HEK293 (cell line): ENCODE results near the gene RBCK1.

Experiments used
- CTCF ChIA-PET: fragments of 350-600 bp; formaldehyde crosslinking; extraction: SDS; loops from one replicate; lab custom pipeline; 2021; ENCODE audit warnings: antibody characterized with exemption; lab: Yijun Ruan, JAX
- POLR2A ChIA-PET: fragments of 300-600 bp; formaldehyde crosslinking; extraction: SDS; loops from one replicate; lab custom pipeline; 2020; ENCODE audit warnings: antibody characterized with exemption, inconsistent platforms; lab: Yijun Ruan, JAX
- H3K27ac ChIP-seq: fragments of 200-500 bp; sonication (Bioruptor generic); 2 replicates; pipeline ENCODE4 v1.5.1; 2014; ENCODE audit warnings: low read depth, low read length, control low read depth, inconsistent platforms; ENCODE audit errors: extremely low read depth
- H3K36me3 ChIP-seq, 2 experiments: fragments of 200-500 bp in 1 of 2; sonication (Bioruptor generic) in 1 of 2; 1 replicate in 1 of 2; 2 replicates in 1 of 2; pipeline ENCODE4 v1.5.1; 2014 to 2017; ENCODE audit warnings: inconsistent platforms in 2 of 2, low read length in 2 of 2; ENCODE audit not compliant: control insufficient read depth in 2 of 2, insufficient read depth in 1 of 2
- H3K4me1 ChIP-seq: fragments of 200-500 bp; sonication (Bioruptor generic); 2 replicates; pipeline ENCODE4 v1.5.1; 2014; ENCODE audit warnings: mild to moderate bottlenecking, low read length, inconsistent platforms; ENCODE audit not compliant: control insufficient read depth, insufficient read depth
- H3K4me3 ChIP-seq: 2 replicates; pipeline ENCODE4 v1.5.1; 2011; ENCODE audit warnings: low read depth, mild to moderate bottlenecking, control low read depth, low read length, moderate library complexity
- H3K9me3 ChIP-seq: fragments of 200-500 bp; sonication (Bioruptor generic); 2 replicates; pipeline ENCODE4 v1.5.1; 2014; ENCODE audit warnings: low read depth, low read length, inconsistent platforms; ENCODE audit not compliant: control insufficient read depth, insufficient read depth
- KLF16 ChIP-seq: fragments of 450-650 bp; formaldehyde crosslinking; IDR thresholded peaks from 2 replicates; pipeline ENCODE4 v1.5.1; 2017; ENCODE audit warnings: missing biosample characterization, missing genetic modification characterization
- OSR2 ChIP-seq: fragments of 450-650 bp; formaldehyde crosslinking; IDR thresholded peaks from 2 replicates; pipeline ENCODE4 v1.5.1; 2016; ENCODE audit warnings: missing biosample characterization, missing genetic modification characterization
- REPIN1 ChIP-seq: fragments of 450-650 bp; formaldehyde crosslinking; IDR thresholded peaks from 2 replicates; pipeline ENCODE4 v1.5.1; 2017; ENCODE audit warnings: missing biosample characterization, missing genetic modification characterization, low read depth
- SALL2 ChIP-seq: fragments of 450-650 bp; formaldehyde crosslinking; IDR thresholded peaks from 2 replicates; pipeline ENCODE4 v1.5.0; 2017; ENCODE audit warnings: missing biosample characterization, mild to moderate bottlenecking, missing genetic modification characterization, borderline replicate concordance
- YY1 ChIP-seq: fragments of 450-650 bp; formaldehyde crosslinking; IDR thresholded peaks from 2 replicates; pipeline ENCODE4 v1.5.1; 2018; ENCODE audit warnings: missing biosample characterization, missing genetic modification characterization
- ZIC2 ChIP-seq: fragments of 450-650 bp; formaldehyde crosslinking; IDR thresholded peaks from 2 replicates; pipeline ENCODE4 v1.5.1; 2016; ENCODE audit warnings: missing biosample characterization, missing genetic modification characterization
- ZNF112 ChIP-seq: fragments of 450-650 bp; formaldehyde crosslinking; IDR thresholded peaks from 2 replicates; pipeline ENCODE4 v1.5.0; 2017; ENCODE audit warnings: missing biosample characterization, missing genetic modification characterization
- ZNF140 ChIP-seq: fragments of 450-650 bp; formaldehyde crosslinking; IDR thresholded peaks from 2 replicates; pipeline ENCODE4 v1.5.1; 2016; ENCODE audit warnings: missing biosample characterization, missing genetic modification characterization
- ZNF155 ChIP-seq: fragments of 450-650 bp; formaldehyde crosslinking; IDR thresholded peaks from 2 replicates; pipeline ENCODE4 v1.5.1; 2016; ENCODE audit warnings: missing biosample characterization, missing genetic modification characterization
- ZNF202 ChIP-seq: fragments of 450-650 bp; formaldehyde crosslinking; IDR thresholded peaks from 2 replicates; pipeline ENCODE4 v1.5.1; 2016; ENCODE audit warnings: missing biosample characterization, missing genetic modification characterization, borderline replicate concordance
- ZNF221 ChIP-seq: fragments of 450-650 bp; formaldehyde crosslinking; IDR thresholded peaks from 2 replicates; pipeline ENCODE4 v1.5.1; 2017; ENCODE audit warnings: missing biosample characterization, missing genetic modification characterization, borderline replicate concordance
- ZNF23 ChIP-seq: fragments of 450-650 bp; formaldehyde crosslinking; IDR thresholded peaks from 2 replicates; pipeline ENCODE4 v1.5.1; 2016; ENCODE audit warnings: missing biosample characterization, missing genetic modification characterization, borderline replicate concordance
- ZNF324 ChIP-seq: fragments of 450-650 bp; formaldehyde crosslinking; IDR thresholded peaks from 2 replicates; pipeline ENCODE4 v1.5.1; 2016; ENCODE audit warnings: missing biosample characterization, missing genetic modification characterization
- ZNF426 ChIP-seq: fragments of 450-650 bp; formaldehyde crosslinking; IDR thresholded peaks from 2 replicates; pipeline ENCODE4 v1.5.1; 2017; ENCODE audit warnings: missing biosample characterization, missing genetic modification characterization, mild to moderate bottlenecking, inconsistent platforms, moderate library complexity
- ZNF433 ChIP-seq: fragments of 450-650 bp; formaldehyde crosslinking; IDR thresholded peaks from 2 replicates; pipeline ENCODE4 v1.5.1; 2016; ENCODE audit warnings: missing biosample characterization, missing genetic modification characterization, low read depth
- ZNF548 ChIP-seq: fragments of 450-650 bp; formaldehyde crosslinking; IDR thresholded peaks from 2 replicates; pipeline ENCODE4 v1.5.1; 2016; ENCODE audit warnings: missing biosample characterization, missing genetic modification characterization
- ZNF549 ChIP-seq: fragments of 450-650 bp; IDR thresholded peaks from 2 replicates; pipeline ENCODE4 v1.5.1; 2018; ENCODE audit warnings: missing biosample characterization, missing genetic modification characterization, mild to moderate bottlenecking, inconsistent platforms, moderate library complexity
- ZNF843 ChIP-seq: fragments of 450-650 bp; formaldehyde crosslinking; IDR thresholded peaks from 2 replicates; pipeline ENCODE4 v1.5.1; 2016; ENCODE audit warnings: missing biosample characterization, missing genetic modification characterization
- ZSCAN23 ChIP-seq: fragments of 450-650 bp; formaldehyde crosslinking; IDR thresholded peaks from 2 replicates; pipeline ENCODE4 v1.5.1; 2016; ENCODE audit warnings: missing biosample characterization, missing genetic modification characterization
- TF ChIP-seq, protein P1 (sequence below): fragments of 450-650 bp; formaldehyde crosslinking; IDR thresholded peaks from 2 replicates; pipeline ENCODE4 v1.5.1; 2017; ENCODE audit warnings: missing biosample characterization, missing genetic modification characterization
- TF ChIP-seq, protein P2 (sequence below): fragments of 450-650 bp; formaldehyde crosslinking; IDR thresholded peaks from 2 replicates; pipeline ENCODE4 v1.5.1; 2016; ENCODE audit warnings: missing biosample characterization, missing genetic modification characterization
- TF ChIP-seq, protein P3 (sequence below): fragments of 450-650 bp; formaldehyde crosslinking; IDR thresholded peaks from 2 replicates; pipeline ENCODE4 v1.5.1; 2016; ENCODE audit warnings: missing biosample characterization, missing genetic modification characterization
- TF ChIP-seq, protein P4 (sequence below): fragments of 450-650 bp; formaldehyde crosslinking; IDR thresholded peaks from 2 replicates; pipeline ENCODE4 v1.5.0; 2017; ENCODE audit warnings: missing biosample characterization, missing genetic modification characterization, borderline replicate concordance

RBCK1 gene

DNA sequence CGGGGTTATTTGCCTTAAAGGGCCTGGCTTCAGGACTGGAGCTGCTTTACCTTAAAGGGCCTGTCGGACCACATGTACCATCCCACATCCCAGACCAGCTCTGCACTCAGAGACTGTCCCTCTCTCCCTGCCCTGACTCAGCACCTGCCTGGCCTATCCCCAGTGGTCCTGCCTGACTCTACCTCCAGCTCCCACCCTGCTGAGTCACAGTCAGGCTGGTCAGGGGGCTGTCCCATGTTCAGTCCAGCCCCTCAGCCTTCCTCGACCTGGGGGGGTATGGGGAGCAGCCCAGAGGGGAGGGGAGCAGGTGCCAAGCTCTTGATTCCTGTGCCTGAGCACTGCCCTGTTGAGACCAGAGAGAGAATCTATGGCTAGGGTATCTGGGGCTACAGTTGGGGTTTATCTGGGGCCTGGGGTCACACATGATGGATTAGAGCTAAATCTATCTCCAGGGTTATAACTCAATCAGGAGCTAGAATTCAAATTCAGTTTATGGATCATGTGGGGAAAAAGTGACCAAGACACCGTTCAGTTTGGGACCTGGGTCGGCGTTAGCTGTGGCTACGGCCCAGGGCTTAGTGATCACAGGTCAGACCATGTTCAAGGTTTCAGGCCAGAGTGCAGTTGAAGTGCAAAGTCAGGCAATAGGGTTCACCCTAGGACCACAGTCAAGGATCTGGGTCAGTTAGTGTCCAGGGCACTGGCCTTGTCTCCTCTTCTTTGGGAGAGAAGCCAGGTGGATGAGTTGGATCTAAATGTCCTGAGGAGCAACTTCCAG is 36.9 kb upstream of the RBCK1 start:
- Histone ChIP-seq H3K4me1 (no peaks in the 10 kb centered on the region), H3K4me3 (no peak overlapping the region), H3K36me3 (no peaks in the 10 kb centered on the region), H3K9me3 (no peaks in the 10 kb centered on the region), H3K27ac (no peak overlapping the region)
- TF ChIP-seq, protein P1, sequence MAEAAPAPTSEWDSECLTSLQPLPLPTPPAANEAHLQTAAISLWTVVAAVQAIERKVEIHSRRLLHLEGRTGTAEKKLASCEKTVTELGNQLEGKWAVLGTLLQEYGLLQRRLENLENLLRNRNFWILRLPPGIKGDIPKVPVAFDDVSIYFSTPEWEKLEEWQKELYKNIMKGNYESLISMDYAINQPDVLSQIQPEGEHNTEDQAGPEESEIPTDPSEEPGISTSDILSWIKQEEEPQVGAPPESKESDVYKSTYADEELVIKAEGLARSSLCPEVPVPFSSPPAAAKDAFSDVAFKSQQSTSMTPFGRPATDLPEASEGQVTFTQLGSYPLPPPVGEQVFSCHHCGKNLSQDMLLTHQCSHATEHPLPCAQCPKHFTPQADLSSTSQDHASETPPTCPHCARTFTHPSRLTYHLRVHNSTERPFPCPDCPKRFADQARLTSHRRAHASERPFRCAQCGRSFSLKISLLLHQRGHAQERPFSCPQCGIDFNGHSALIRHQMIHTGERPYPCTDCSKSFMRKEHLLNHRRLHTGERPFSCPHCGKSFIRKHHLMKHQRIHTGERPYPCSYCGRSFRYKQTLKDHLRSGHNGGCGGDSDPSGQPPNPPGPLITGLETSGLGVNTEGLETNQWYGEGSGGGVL (tag by site-specific recombination) = peak; percentile 65
- TF ChIP-seq REPIN1 (tag by site-specific recombination) = no peak
- no peak for TF ChIP-seq ZNF426 (tag by site-specific recombination)
- no peak for TF ChIP-seq ZNF202
- ChIA-PET POLR2A (interaction anchor here (0.7 to 1.4 kb wide), 4 partner anchors 9 to 36 kb away, joined by 3 to 5 read pairs (median 4); partner anchors contain the start of gene TRIB3), CTCF (interaction anchor here (0.5 to 3.4 kb wide), 5 partner anchors 9 to 105 kb away, joined by 3 to 18 read pairs (median 7); no protein-coding TSS in a partner anchor)

DNA sequence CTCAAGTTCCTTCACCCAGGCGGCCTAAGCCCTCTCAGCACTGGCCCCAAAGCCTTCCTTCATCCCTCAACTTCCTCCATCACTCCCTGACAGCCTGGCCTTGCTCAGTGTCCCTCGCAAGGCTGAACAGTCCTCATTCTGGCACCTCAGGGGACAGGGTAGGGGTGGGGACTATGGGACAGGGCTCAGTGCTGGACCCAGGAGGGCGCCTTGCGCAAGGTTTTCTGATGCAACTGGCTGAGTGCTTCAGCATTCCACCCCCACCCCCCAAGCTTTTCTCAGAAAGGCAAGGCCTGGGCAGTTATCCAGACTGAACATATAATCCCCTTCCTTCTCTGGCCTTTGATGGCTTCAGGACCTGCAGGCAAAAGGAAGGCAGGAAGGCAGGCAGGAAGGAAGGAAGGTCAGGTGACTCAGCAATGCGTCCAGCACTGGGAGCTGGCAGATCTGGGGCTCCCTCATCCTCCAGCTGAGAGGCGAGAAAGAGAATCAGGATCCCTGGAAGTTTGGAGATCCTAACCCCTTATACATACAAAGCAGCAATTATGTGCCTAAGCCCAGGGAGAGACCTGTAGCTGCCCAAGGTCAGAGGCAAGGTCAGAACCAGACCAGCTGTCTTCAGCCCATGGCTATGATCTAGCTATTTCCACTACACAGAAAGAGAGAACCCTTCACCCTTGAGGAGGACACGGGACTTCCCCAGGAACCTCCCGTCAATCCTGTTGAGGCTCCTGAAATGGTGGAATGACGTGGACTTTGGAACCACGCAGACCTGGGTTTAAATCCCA is 36.1 kb upstream of the RBCK1 start:
- POLR2A ChIA-PET = interaction anchor here (0.8 to 1.4 kb wide), 4 partner anchors 10 to 172 kb away, joined by 3 to 5 read pairs (median 3); partner anchors contain the start of gene CSNK2A1
- Histone ChIP-seq H3K36me3 (no peaks in the 10 kb centered on the region), H3K4me1 (no peaks in the 10 kb centered on the region), H3K4me3 (no peak overlapping the region), H3K27ac (no peak overlapping the region), H3K9me3 (no peaks in the 10 kb centered on the region)
- CTCF ChIA-PET = interaction anchor here (0.5 to 3.4 kb wide), 6 partner anchors 10 to 133 kb away, joined by 3 to 18 read pairs (median 6); no protein-coding TSS in a partner anchor
- TF ChIP-seq OSR2 (no peak), ZNF549 (tag by site-specific recombination) (no peak), ZNF140 (no peak), ZNF548 (tag by site-specific recombination) (no peak), ZNF843 (tag by site-specific recombination) (no peak), ZNF112 (tag by site-specific recombination) (no peak), YY1 (tag by site-specific recombination) (no peak), KLF16 (tag by site-specific recombination) (no peak), ZNF221 (tag by site-specific recombination) (no peak), ZNF324 (tag by site-specific recombination) (no peak), ZNF433 (no peak), SALL2 (tag by site-specific recombination) (no peak), ZIC2 (tag by site-specific recombination) (peak; percentile 66), ZNF155 (tag by site-specific recombination) (no peak), ZSCAN23 (tag by site-specific recombination) (no peak), ZNF23 (tag by site-specific recombination) (no peak)
- TF ChIP-seq, protein P2, sequence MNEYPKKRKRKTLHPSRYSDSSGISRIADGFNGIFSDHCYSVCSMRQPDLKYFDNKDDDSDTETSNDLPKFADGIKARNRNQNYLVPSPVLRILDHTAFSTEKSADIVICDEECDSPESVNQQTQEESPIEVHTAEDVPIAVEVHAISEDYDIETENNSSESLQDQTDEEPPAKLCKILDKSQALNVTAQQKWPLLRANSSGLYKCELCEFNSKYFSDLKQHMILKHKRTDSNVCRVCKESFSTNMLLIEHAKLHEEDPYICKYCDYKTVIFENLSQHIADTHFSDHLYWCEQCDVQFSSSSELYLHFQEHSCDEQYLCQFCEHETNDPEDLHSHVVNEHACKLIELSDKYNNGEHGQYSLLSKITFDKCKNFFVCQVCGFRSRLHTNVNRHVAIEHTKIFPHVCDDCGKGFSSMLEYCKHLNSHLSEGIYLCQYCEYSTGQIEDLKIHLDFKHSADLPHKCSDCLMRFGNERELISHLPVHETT (tag by site-specific recombination) = no peak
- TF ChIP-seq, protein P3, sequence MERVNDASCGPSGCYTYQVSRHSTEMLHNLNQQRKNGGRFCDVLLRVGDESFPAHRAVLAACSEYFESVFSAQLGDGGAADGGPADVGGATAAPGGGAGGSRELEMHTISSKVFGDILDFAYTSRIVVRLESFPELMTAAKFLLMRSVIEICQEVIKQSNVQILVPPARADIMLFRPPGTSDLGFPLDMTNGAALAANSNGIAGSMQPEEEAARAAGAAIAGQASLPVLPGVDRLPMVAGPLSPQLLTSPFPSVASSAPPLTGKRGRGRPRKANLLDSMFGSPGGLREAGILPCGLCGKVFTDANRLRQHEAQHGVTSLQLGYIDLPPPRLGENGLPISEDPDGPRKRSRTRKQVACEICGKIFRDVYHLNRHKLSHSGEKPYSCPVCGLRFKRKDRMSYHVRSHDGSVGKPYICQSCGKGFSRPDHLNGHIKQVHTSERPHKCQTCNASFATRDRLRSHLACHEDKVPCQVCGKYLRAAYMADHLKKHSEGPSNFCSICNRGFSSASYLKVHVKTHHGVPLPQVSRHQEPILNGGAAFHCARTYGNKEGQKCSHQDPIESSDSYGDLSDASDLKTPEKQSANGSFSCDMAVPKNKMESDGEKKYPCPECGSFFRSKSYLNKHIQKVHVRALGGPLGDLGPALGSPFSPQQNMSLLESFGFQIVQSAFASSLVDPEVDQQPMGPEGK (tag by site-specific recombination) = peak; percentile 70
- TF ChIP-seq, protein P4, sequence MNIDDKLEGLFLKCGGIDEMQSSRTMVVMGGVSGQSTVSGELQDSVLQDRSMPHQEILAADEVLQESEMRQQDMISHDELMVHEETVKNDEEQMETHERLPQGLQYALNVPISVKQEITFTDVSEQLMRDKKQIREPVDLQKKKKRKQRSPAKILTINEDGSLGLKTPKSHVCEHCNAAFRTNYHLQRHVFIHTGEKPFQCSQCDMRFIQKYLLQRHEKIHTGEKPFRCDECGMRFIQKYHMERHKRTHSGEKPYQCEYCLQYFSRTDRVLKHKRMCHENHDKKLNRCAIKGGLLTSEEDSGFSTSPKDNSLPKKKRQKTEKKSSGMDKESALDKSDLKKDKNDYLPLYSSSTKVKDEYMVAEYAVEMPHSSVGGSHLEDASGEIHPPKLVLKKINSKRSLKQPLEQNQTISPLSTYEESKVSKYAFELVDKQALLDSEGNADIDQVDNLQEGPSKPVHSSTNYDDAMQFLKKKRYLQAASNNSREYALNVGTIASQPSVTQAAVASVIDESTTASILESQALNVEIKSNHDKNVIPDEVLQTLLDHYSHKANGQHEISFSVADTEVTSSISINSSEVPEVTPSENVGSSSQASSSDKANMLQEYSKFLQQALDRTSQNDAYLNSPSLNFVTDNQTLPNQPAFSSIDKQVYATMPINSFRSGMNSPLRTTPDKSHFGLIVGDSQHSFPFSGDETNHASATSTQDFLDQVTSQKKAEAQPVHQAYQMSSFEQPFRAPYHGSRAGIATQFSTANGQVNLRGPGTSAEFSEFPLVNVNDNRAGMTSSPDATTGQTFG (tag by site-specific recombination) = no peak
